Cardiac septum (tissue), 1 donor: ENCODE results near the gene MPZL3. TPM values are rescaled to one million over a fixed set of nuclear protein-coding genes. Genes with fewer than 3 reads are reported as not detected.

ENCODE experiments used
- DNase-seq: peaks from one replicate; pipeline ENCODE4 v3.0.0-alpha.2; 2020; ENCODE audit warnings: low spot score
- intact Hi-C: fragments of 100-400 bp; cut with DNase I; formaldehyde crosslinking; loops from one replicate; pipeline ENCODE4 v1.14.0; 2022
- total RNA-seq: library from RNA; stranded (reverse); fragmentation: NEBNext Ultra II Directional; extraction: Animal tissue kit (Norgen Biotek cat#: 25700); gene quantifications from one replicate; pipeline ENCODE4 v1.2.1, GENCODE V29; 2021
- donor health status: DM: no; HTN: no; CAD: no.

Gene MPZL3
- total RNA-seq, 1 donor from 2014 or later: 3.8 TPM

DNA sequence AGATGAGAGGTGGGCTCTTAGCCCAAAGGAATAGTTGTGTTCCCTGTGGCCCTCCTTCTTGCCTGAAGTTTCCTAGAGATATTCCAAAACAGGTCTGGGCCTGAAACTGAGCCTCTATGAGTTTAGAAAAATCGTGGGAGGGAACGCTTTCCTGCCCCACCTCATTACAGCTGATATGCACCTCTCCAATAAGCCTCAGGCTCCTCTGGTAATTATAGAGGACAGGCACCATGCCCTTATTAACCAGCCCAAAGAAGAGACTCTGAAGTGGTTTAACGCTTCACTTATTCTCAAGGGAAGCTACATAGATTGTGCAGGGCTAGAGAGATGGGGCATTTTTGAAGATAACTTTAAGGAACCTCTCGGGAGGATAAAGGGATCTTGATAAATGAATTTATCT lies 15.3 kb upstream of the MPZL3 start:
- DNase-seq: no peak
- intact Hi-C loops: no loop called here

- intact Hi-C loops: no loop called here
- no peak for DNase-seq
These were observed 13.8 kb upstream of the MPZL3 start for GRCh38 chr11:118265954-118266353.

- intact Hi-C loops: no loop called here
- no peak for DNase-seq
These were observed 12.7 kb upstream of the MPZL3 start for GRCh38 chr11:118264569-118265465.

- intact Hi-C loops: no loop called here
- peak; percentile 78 for DNase-seq
These were observed 11.8 kb upstream of the MPZL3 start, which contains the start of gene MPZL2 for GRCh38 chr11:118263695-118264568. Gene MPZL2 (minus strand): TSS chr11:118264297. CDS start chr11:118264153, 144 bp downstream.

DNA sequence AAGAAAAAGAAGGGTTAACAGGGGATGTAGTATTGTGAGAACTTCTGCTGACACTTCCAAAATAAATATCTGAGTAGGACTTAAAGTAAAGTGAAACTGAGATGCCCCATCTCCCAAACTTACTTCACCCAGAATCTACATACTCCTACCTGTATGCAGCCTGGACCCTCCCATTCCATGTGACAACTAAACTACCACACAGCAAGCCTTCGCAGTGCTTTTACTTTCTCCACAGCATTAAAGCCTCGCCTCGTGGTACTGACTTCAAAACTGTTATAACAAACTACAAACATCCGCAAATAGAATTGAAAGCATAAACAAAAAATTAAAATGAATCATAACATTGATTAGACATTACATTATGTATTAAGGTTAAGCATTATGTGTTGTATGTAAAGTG lies 10.9 kb upstream of the MPZL3 start:
- DNase-seq: no peak
- intact Hi-C loops: no loop called here

GRCh38 chr11:118260353-118260752 lies 8.2 kb upstream of the MPZL3 start:
- DNase-seq: no peak
- intact Hi-C loops: no loop called here

- intact Hi-C loops: no loop called here
- no peak for DNase-seq
These were observed 7.0 kb upstream of the MPZL3 start for GRCh38 chr11:118259138-118259537.

GRCh38 chr11:118258410-118258809 lies 6.2 kb upstream of the MPZL3 start:
- DNase-seq: no peak
- intact Hi-C loops: no loop called here

DNA sequence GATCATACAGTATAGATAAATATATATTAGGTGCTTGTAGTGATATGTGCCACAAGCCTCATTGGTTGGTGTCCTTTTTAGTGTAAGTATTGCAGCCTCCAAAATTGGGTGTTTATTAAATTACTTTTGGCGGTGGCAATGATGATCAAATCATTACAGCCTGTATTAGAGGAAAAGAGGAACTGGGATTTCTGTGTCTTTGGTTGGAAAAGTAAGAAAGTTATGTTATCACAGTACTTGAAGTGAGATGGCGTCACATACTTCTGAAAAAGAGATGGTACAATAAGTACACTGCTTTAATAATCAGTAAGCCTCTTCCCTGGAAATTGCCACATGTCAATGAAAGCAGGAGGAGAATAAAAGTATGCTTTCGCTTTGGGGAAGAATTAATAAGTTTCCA lies 523 bp upstream of the MPZL3 start:
- no peak for DNase-seq
- intact Hi-C loops: no loop called here

GRCh38 chr11:118247041-118247440 lies 5.1 kb downstream of the MPZL3 start:
- intact Hi-C loops: no loop called here

DNA sequence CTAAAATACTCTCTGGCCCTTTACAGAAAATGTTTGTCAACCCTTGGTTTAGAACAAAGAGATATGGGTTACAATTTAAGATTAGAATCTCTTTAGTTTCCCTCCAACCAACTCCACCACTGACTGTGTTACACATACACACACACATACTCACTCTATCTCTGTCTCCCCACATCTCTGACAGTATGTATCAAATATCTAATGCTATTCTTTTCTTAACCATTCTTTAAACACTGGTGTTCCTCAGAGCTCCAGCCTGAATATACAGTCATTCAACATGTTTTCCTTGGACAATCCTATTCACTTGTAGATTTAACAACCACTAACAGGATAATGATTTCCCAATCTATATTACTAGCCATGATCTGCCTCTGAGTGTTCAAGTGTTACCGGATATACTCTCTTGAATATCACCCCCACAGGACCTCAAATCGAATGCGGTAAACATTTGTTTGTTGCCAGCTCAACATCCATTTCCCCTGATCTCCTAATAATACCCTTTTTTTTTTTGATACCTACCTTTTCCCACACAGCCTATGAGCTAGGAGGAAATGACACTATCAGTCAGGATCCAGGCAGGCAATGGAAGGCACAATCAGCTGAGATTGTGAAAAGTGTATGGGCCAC lies 6.1 kb downstream of the MPZL3 start:
- intact Hi-C loops: no loop called here
- DNase-seq: no peak

More at GRCh38 chr11:118247041-118247440, 5.1 kb downstream of the MPZL3 start:
- DNase-seq: no peak

DNA sequence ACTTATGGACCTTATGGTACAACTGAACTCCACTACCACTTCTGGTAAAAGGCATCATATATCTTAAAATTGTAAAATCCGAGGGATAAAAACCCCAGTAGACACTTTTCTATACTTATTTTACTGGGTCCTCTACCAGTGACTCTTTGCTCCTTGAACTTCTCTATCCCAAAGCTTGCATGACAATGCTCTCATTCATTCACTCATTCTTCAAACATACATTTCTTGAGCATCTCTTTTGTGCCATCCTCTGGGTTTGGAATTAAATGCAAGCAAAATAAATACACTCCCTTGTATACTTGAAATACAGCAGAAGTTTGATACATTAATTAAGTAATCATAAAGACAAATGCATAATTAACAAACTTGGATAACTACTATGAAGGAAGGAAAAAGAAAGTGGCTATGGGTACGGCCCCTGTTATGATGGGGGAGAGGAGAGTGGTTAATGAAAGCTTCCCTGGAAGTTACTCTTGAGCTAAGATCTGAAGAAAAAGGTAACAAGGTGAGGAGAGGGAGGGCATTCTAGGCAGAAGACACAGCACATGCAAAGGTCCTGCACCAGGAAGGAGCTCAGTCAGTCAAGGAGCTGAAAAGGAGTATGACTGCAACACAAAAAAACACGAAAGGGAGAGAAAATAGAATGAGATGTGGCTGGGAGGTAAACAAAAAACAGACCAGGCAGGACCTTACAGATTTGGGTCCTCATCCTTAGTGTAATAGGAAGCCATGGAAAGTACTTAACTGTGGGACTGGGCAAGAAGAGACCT lies 8.0 kb downstream of the MPZL3 start:
- intact Hi-C loops: no loop called here
- DNase-seq: no peak

DNA sequence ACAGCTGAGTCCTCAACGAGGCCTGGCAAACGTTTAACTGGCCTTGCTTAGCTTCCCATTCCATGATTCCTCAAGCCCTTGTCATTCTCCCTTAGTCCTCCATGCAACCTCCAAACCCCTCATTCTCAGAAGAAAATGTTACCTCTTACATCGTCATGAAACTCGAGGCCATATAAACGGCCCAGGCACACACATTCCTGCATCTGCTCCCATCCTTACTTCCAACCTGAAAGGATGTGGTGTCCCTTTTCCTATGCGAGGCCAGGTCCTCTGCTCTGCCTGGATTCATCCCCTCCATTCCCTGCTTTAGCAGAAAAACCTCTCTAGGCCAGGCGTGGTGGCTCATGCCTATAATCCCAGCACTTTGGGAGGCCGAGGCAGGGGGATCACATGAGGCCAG lies 9.0 kb downstream of the MPZL3 start:
- intact Hi-C loops: no loop called here
- no peak for DNase-seq

GRCh38 chr11:118241764-118242098 lies 10.4 kb downstream of the MPZL3 start:
- intact Hi-C loops: no loop called here
- DNase-seq: no peak

DNA sequence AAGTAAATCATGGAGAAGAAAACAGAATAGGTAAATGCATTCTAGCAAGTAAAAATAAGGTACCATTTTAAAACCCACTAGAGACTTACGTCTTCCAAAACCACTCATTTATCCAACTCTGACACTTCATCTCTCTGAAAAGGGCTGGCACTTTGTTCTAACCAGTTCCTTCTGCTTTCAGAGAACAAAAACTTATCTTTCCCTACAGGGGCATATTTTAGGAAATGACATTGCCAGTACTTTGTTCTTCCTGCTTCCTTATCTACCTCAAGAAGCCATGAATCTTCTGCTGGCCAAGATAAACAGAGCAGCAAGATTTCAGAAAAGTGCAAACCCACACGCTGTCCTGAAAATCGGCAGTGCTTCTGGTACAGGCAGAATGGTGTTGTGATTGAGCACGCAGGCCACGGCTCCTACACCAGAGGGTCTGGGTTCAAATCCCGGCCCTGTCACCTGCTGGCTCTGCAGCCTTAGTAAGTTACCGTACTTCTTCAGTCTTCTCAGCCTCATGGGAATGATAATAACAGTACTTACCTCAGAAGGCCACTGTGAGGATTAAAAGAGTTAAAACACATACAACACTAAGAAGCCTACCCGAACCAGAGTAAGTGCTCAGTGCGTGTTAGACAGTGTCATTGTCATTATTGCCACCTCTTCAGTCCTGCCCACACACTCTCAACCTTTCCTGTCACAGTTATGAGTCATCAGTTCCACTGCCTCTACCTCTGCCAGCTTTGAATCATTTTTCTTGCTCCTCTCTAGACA lies 11.0 kb downstream of the MPZL3 start:
- DNase-seq: no peak
- intact Hi-C loops: no loop called here

DNA sequence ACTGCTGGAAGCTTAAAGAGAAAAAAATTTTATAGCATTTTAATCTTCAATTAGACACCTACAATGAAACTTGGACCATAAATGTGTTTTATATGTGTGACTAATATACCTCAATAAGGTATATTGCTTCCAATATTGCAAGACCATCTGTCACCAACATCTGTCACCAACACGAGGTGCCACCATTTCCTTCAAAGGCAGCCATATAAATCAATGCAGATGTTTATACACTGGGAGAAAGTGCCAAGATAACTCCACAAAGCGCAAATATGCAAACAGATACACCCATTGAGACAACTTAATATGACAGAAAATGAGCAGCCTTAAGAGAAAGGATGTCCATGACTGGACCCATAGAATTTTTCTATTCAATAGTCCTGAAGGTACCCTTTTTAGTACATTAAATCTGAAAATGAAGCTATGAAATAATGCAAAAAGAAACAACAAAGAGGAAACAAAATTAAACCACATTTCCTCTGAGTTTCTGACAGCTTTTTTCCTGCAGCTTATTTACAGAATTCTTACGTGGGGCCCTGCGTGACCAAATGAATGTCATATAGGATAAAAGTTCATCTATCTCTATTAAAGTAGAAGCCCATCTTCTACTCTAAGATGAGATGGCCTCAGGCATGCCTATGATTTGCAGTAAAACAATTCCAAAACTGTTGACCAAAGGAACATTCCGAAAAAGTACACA lies 12.5 kb downstream of the MPZL3 start:
- intact Hi-C loops: loop anchor here (5.0 kb wide), 1 partner anchor 42 kb away; no protein-coding TSS in a partner anchor
- no peak for DNase-seq

DNA sequence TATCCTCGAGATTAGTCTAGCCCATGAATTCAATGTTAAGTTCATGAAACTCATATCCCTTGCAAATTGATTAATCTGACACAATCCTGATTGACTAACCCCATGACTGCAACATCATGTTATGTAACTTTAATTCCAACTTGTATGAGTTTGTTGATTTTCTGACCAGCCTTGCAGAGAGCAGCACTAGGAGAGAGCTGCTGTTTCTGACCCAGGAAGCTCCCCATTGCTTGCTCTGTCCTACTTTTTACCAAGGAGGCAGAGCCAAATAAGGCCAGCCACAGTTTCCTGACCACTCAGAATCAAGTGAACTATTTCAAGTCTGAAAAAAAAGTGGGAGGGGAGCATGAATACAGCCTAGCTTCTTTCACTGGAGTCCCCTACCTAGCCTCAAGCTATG lies 13.2 kb downstream of the MPZL3 start:
- no peak for DNase-seq
- intact Hi-C loops: loop anchor here (5.0 kb wide), 1 partner anchor 42 kb away; no protein-coding TSS in a partner anchor

- DNase-seq: no peak
- intact Hi-C loops: loop anchor here (5.0 kb wide), 1 partner anchor 41 kb away; no protein-coding TSS in a partner anchor
These were observed 13.7 kb downstream of the MPZL3 start for GRCh38 chr11:118238421-118238820.
